Measurements from ENCODE around the gene ADARB2.
"Not testable (repeated sequence)": the region's sequence is repeated elsewhere in the genome, so short reads cannot be mapped to it uniquely, and the experiment has no call there.

Gene ADARB2

DNA sequence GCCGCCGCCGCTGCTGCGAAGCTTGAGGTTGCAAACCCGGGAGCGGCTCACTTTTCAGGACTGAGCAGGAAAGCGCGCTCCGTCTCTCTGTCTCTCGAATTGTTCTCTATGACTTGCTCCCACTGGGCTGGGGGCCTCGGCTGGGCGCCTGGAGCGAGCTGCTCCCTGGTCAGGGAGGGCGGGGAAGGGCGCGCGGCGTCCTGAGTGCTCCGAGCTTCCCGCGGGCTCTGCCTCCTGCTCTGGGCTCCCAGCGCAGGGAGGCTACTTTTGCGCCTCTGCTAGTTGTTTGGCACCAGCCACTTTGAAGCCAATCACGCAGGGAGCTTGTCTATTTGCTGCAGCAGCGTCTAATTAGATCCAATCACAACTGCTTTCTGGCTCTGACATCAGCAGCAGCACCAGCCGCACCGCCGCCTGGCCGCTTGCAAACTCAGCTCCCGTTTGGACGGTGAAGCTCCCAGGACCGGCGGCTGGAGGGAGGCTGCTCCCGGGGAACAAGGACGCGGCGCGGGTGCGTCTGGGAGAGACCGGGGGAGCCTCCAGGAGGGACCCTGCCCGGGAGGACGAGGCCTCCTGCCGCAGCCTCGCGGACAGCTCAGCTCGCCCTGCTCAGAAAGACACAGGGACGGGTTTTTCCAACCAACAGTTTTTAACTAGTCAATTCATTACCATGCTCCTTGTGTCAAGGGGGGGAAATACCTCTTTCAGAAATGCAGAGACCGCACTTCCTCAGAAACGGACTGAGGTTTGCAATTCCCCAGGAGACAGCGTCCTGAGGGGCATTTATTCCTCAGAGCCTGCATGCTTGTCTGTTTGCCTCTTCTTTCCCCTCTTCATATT lies at the start of gene ADARB2:
ADARB2 (minus strand) TSS at position 304 of the 840 bp plus-strand sequence.
- DNase-seq (ENCODE audit: low read depth, low spot score): no peak

DNA sequence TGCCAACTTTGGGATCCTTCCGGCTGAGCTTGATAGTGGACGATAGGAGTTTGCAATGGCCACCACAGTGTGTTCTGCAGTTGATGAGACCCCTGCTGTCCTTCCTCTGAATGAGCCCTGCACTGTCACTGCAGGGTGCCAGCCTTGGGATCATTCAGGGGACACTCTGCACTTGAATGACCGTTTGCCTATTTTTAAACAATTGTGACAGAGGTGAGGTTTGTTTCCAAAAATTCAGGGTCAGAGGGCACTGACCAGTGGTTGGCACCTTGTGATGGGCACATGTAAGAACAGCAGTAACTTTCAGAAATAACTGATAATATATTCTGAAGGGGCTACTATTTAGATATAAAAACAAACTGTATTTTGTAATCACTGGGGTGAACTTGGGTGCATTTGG lies 48.5 kb upstream of the ADARB2 start:
- no peak for DNase-seq (ENCODE audit: low read depth, low spot score)

DNA sequence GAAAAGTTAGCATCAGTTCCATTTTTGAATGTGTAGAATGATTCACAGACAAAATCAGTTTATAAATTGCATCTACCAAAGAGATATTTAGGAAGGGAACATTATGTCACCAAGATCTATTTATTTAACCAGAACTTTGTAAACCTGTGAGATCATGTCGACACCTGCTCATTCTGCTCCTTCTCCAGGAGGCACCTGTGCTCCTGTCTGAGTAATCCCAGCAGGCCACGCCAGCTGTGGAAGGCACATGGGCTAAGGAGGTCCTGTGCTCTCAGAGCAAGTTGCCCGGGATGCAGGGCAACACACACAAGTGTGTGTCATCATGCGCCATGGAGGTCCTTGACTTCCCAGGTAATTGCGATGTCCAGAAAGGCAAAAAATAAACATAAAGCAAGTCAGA lies 45.5 kb upstream of the ADARB2 start:
- DNase-seq (ENCODE audit: low read depth, low spot score): no peak

DNA sequence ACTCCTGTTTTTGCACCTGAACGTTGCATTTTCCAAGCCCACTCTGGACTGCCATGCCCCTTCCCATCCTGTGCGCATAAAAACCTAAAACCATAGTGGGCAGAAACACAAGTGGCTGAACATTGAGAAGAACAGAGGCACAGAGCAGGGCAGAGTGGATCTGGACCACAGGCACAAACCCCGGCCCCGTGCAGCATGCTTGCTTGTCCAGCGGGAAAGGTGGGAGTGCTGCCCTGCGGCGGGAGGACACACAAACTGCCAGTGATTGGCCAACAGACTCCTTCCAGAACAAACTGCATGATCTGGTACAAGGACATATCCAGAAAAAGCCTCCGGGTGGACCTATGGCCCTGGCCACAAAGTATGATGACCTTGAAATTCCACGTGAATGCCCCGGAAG lies 42.5 kb upstream of the ADARB2 start:
- DNase-seq (ENCODE audit: low read depth, low spot score): no peak

DNA sequence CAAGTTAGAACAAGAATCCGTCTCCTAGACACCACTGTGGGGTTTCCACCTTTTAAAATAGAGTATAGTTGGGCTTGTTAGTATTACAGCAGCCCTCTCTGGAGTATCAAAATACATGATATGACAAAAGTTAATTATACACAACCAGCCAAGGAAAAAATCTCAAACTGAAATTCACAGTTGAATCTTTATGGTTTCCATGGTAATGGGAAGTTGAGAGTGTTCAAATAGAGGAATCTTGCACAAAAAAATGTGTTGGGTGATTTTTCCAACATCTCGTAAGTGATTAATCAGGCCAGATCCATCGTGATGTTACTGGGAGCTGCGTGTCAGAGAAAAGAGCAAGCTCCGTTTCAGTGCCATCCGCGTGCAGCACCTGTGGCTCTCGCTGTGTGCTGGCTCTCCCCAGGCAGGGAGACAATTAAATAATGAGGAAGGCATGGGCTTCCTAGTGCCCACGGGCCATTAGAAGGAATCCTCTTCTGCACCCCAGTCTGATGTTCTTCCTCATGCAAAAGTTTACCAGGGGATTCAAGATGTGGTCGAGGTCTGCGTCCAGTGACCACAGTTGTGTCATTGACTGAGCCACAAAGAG lies 41.1 kb upstream of the ADARB2 start:
- DNase-seq (ENCODE audit: low read depth, low spot score): no peak

DNA sequence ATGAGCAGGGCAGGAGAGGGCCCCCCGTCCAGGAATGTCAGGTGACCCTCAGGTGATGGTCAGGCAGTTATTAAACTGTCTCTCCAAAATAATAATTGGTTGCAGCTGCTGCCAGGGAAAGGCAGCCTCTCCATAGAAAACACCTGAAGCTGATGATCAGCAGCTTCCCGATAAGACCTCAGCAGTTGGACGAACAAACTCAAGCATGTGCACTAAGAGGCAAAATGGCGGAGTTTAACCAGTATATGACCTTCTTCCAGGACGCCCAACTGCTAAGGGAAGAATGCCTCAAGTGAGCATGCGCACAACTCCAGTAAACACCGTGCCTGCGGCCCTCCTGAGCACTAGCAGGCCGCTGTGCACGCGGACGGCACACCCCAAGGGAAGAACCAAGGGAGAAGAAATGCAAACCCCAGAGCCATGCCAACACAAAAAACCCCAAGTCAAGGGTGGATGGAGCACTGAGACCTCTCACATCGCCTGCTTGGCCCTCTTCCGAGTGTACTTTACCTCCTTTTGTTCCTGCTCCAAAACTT lies 38.9 kb upstream of the ADARB2 start:
- DNase-seq (ENCODE audit: low read depth, low spot score): no peak

DNA sequence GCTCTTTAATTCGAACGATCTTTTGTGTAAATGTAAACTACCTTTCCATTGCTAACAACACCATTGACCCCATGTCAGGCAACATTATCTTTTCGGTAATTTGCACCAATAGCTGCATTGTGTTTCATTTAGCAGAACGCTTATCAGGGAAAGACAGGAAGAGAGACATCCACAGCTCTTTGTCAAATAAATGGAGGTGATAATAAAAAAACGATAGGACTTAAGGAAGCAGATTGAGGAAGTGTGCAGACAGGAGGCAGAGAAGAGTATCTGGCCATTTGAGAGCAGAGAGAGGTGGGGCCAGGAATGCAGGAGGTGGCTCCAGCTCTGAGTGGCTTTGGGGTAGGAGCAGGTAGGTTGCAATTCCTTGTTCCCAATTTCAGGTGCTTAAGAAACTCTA lies 37.5 kb upstream of the ADARB2 start:
- DNase-seq (ENCODE audit: low read depth, low spot score): no peak

DNA sequence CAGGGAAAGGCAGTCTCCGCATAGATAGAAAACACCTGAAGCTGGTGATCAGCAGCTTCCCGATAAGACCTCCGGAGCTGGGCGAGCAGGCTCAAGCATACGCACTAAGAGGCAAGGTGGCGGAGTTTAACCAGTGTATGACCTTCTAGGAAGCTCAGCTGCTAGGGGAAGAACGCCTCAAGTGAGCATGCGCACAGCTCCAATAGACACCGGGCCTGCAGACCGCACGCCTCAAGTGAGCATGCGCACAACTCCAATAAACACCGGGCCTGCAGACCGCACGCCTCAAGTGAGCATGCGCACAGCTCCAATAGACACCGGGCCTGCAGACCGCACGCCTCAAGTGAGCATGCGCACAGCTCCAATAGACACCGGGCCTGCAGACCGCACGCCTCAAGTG lies 35.9 kb upstream of the ADARB2 start:
- not testable (repeated sequence) for DNase-seq (ENCODE audit: low read depth, low spot score)

DNA sequence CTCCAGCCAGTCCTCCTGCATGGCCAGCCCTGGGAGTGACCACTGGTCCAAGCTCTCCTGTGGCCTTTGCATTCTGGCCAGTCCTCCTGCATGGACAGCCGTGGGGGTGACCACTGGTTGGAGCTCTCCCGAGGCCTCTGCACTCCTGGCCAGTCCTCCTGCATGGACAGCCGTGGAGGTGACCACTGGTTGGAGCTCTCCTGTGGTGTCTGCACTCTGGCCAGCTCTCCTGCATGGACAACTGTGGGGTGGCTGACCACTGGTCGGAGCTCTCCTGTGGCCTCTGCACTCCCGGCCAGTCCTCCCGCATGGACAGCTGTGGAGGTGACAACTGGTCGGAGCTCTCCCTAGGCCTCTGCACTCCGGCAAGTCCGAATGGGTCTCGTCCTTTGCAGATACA lies 28.7 kb upstream of the ADARB2 start:
- DNase-seq (ENCODE audit: low read depth, low spot score): no peak

DNA sequence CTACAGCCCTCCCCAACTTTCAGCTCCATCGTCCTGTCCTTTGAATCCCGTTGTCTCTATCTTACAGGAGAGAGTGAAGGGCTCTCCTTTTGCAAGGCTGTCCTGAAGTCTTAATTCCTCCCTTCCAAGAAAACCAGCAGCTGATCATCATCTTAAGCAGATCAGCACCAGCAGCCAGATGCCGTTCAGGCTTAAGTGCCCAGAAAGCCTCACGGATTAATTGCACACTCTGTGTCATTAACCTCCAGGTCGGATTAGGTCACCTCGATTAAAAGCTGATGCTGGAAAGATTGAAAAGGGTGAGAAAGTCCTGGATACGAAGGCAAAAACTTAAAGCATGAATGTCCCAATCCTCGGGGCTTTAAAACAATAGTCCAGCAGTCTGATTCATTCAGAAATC lies 24.8 kb upstream of the ADARB2 start:
- no peak for DNase-seq (ENCODE audit: low read depth, low spot score)

DNA sequence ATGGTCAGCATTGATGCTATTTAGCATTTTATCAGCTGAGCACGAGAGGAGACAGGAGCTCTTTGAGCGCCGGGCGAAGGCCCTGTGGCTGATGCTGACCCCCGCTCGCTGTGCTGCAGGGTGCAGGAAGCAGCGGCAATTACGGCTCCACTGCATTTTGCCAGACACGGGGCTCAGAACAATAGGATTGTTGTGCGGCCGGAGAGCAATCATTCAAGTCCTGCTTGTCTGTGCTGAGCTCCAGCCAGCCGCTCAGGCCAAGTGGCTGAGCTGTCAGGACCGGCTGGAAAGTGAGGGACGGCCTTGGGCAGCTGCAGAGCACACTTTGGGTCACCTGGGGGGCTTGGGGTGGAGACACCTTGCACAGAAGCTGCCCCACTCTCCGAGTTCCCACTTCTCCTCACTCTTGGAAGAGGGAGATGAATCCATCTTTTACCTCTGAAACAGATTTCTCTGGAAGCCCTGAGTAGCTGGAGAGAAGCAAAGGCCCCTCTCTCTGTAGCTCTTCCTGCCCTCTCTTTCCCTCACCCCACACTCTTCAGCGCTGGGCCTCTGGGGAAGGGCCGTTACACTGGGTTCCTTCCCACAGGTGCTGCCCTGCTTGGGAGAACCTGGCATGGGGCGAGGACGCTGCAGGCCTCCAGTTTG lies 17.3 kb upstream of the ADARB2 start:
- no peak for DNase-seq (ENCODE audit: low read depth, low spot score)

DNA sequence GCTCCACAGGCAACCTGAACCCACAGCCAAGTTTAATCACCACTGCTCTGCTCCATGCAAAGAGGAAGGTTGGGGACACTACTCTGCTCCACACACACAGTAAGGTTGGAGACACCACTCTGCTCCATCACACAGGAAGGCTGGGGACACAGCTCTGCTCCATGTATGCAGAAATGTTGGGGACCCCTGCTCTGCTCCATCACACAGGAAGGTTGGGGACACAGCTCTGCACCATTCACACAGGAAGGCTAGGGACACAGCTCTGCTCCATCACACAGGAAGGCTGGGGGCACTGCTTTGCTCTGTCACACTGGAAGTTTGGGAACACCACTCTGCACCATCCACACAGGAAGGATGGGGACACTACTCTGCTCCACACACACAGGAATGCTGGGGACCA lies 14.8 kb upstream of the ADARB2 start:
- no peak for DNase-seq (ENCODE audit: low read depth, low spot score)

DNA sequence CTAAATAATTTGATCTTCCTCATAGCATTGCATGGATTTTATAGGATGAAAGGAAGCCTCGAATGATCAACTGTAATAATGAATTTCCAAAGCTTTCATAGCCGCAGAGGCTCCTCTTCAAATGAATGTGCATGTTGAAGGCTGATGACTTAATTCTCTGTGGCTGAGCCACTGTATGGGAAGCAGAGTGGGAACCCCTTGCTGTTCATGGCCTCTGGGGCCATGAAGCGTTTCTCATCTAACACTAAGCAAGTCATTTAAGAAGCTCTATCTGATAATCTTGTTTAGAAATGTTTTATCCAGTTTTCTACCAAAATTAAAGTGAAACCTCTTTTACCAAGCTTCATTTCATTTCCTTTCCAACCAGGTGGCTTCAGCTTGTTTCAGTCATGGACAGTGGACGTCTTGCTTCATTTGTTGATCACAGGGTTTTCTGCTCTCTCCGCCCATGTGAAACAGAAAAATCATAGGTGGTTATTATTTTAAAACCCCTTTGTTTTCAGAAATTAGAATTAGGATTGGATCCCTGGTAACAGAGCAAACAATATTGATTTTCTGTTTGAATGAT lies 10.3 kb upstream of the ADARB2 start:
- DNase-seq (ENCODE audit: low read depth, low spot score): no peak

DNA sequence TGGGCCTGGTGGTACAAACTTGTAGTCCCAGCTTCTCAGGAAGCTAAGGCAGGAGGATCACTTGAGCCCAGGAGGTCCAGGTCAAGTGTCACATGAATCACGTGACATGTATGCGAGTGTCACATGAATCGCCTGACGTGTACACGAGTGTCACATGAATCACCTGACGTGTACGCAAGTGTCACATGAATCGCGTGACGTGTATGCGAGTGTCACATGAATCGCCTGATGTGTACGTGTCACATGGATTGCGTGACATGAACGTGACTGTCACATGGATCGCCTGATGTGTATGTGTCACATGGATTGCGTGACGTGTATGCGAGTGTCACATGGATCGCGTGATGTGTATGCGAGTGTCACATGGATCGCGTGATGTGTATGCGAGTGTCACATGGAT lies 9.5 kb upstream of the ADARB2 start:
- no peak for DNase-seq (ENCODE audit: low read depth, low spot score)

DNA sequence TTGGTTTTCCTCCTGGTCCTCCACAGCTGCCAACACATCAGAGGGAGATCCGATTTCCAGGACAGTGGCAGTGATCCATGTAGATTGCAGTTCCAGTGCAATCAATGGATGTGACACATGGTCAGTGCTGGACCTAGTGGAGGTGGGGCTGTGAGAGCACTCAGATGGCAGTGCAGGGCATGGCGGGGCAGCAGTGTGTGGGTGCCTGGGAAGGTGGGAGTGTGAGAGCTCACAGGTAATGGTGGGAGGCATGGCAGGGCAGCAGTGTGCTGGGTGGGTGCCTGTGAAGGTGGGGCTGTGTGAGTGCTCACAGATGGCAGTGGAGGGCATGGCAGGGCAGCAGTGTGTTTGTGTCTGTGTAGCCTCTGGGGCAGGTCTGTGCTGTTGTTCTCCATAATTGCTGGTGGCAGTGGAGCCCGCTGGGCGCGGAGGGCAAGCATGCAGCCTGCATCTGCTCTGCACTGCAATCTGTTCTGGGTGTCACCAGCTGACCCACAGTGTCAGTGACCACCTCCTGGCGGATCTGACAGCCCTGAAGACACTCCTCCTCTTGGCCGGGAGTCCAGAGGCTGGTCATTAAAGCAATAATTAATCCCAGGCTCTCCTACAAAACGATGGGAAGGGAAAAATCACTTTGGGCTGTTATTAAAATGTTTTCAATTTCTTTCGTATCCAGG lies 8.6 kb upstream of the ADARB2 start:
- DNase-seq (ENCODE audit: low read depth, low spot score): no peak

DNA sequence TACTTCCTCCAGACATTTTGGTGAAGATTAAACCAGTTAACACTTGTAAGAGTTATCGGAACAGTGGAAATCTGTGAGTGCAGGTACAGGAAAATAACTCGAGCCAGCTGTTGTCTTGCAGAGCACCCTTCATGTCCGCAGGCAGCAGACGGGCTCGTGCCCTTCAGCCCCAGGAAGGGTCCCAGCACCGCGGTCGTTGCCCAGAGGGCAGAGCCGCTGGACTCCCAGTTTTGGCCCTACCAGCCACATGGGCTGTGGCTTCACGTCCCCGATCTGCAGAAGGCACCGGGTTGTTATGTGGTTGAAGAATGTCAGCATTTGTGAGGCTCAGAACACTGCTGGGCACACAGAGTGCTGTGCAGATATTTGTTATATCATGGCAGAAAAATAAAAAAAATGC lies 7.2 kb upstream of the ADARB2 start:
- DNase-seq (ENCODE audit: low read depth, low spot score): no peak

DNA sequence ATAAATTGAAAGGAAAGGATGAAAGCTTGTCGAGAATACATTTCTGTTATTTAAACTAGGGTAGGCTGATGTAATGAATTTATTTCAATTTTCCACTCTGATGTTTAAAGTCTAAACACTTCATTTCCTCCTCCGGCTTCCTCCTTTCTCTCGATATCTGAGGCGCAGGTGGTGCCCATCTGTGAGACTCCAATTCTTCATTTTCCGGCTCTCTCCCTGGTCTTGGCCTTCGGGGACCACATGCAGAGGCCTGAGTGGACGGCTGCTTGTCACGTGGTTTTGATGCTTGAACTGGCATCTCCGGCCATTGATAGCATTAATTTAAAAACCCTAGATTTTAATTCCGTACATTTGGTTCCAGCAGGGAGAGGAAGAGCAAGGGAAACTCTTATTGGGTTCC lies 5.8 kb upstream of the ADARB2 start:
- DNase-seq (ENCODE audit: low read depth, low spot score): no peak

DNA sequence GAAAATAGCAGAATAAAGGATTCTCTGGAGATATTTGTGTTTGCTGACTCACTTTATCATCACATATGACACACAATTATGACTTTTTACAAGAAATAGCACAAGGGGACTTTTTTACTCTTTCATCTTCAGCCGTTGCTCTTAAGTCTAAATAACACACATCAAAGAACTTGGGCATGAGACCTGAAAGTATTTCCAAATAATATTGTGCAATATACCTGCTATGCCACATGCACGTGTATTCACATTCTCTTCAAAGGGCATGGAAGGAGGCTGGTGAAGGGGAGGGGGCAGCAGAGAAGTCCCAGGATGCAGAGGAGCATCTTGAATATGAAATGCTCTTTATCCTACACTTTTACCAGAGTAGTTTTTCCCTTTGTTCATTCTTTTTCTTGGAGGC lies 4.1 kb upstream of the ADARB2 start:
- no peak for DNase-seq (ENCODE audit: low read depth, low spot score)

DNA sequence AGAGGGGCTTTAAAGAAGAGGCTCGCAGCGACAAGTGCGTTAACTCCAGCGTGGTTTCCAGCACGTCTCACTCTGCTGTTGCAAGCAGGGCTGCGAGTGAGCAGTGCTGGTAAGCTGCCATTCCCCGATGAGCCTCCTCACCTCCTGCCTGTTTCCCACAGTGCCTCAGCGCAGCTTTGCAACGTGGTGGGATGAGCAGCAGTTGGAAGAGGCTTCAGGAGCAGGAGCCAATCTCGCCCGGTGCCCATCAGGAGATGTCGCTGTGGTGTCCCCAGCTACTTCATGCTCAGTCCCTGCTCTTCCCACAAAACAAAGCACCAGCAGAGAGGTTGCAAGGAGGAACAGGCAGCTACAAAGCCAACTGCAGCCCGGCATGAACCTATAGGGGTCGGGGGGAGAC lies 2.4 kb upstream of the ADARB2 start:
- no peak for DNase-seq (ENCODE audit: low read depth, low spot score)

DNA sequence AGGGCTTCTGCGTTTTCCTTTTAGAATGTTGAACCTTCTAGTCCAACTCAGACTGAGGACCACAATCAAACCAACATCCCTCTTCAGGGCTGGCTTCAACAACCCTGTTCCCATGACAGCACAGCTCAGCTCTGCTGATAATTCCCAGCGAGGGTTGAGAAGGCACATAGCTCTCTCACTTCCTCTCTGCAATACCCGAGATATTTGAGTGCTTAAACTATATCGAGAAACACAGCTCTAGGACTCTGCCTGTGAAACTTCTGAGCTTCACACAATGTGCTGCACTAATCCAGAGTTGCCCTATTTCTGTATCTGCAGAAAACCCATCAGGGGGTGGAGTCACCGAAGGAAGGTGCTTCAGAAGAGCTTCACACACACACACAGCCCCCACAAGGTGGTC lies 1.6 kb upstream of the ADARB2 start:
- no peak for DNase-seq (ENCODE audit: low read depth, low spot score)

DNA sequence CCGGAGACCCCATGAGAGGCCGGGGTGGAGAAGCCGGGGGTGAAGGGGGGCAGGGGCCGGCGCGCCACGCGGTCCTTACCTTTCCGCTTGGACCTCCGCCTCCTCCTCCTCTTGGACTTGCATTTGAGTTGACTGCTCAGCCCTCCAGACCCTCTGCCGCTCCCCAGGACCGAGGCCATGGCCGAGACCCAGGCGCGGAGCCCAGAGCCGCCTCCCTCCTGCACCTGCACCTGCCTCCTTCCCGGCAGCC lies 428 bp downstream of the ADARB2 start:
- no peak for DNase-seq (ENCODE audit: low read depth, low spot score)
